Measurements from ENCODE around the gene P2RX6.

GRCh38 chr22:21034989-21035388, 20.0 kb downstream of the P2RX6 start:
- TF ChIP-seq POLR2AphosphoS5 (IDR thresholded peaks at IDR 0.05; ENCODE audit: insufficient read depth, low read depth, low read length) (no peak), EZH2 (IDR thresholded peaks at IDR 0.05; ENCODE audit: borderline replicate concordance, low read depth, low read length, severe bottlenecking) (no peak), POLR2A (IDR thresholded peaks at IDR 0.05; ENCODE audit: low read depth, low read length) (no peak), CTCF (IDR thresholded peaks at IDR 0.05; ENCODE audit: extremely low read depth in 1 of 2, insufficient read depth in 1 of 2, low read depth in 1 of 2, low read length in 2 of 2) (no peak), GATA2 (IDR thresholded peaks at IDR 0.05; ENCODE audit: insufficient read depth, insufficient read length, low read depth, low read length) (no peak), MYC (IDR thresholded peaks at IDR 0.05; ENCODE audit: low read depth, low read length) (no peak), JUN (IDR thresholded peaks at IDR 0.05; ENCODE audit: borderline replicate concordance, insufficient read depth, insufficient read length, low read depth) (no peak), FOS (IDR thresholded peaks at IDR 0.05; ENCODE audit: borderline replicate concordance, insufficient read depth, low read length) (no peak), MAX (IDR thresholded peaks at IDR 0.05; ENCODE audit: insufficient read depth, insufficient read length) (no peak)

All from endothelial cell of umbilical vein (primary cell).